HL-60 (cell line): Measurements from ENCODE around the gene C16orf95.

Experiments
- POLR2AphosphoS5 ChIP-seq: IDR thresholded peaks from 2 replicates; pipeline ENCODE4 v1.6.1; 2012; ENCODE audit warnings: low read depth
- TF ChIP-seq, protein P1 (sequence below): IDR thresholded peaks from one replicate; pipeline ENCODE4 v1.5.1; 2011; ENCODE audit warnings: low read length, control low read depth, inconsistent platforms; ENCODE audit not compliant: insufficient read depth
- TF ChIP-seq, protein P2 (sequence below): IDR thresholded peaks from 2 replicates; pipeline ENCODE4 v1.6.1; 2012; ENCODE audit warnings: low read depth; ENCODE audit not compliant: insufficient replicate concordance

DNA sequence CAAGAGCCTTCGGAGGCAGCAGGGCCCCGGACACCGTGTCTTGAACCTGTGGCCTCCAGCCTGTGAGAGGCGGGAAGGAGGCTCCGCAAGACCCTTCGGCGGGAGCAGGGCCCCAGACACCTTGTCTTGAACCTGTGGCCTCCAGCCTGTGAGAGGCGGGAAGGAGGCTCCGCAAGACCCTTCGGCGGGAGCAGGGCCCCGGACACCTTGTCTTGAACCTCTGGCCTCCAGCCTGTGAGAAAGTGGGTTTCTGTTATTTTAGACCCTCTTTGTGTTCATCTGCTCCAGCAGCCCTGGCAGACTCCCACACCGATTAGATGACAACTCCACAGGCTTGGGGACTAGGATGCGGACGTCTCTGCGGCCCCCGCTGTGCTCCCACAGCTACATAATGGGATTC, 36.4 kb upstream of the C16orf95 start:
- TF ChIP-seq, protein P1, sequence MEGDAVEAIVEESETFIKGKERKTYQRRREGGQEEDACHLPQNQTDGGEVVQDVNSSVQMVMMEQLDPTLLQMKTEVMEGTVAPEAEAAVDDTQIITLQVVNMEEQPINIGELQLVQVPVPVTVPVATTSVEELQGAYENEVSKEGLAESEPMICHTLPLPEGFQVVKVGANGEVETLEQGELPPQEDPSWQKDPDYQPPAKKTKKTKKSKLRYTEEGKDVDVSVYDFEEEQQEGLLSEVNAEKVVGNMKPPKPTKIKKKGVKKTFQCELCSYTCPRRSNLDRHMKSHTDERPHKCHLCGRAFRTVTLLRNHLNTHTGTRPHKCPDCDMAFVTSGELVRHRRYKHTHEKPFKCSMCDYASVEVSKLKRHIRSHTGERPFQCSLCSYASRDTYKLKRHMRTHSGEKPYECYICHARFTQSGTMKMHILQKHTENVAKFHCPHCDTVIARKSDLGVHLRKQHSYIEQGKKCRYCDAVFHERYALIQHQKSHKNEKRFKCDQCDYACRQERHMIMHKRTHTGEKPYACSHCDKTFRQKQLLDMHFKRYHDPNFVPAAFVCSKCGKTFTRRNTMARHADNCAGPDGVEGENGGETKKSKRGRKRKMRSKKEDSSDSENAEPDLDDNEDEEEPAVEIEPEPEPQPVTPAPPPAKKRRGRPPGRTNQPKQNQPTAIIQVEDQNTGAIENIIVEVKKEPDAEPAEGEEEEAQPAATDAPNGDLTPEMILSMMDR = no peak
- no peak for TF ChIP-seq POLR2AphosphoS5
- TF ChIP-seq, protein P2, sequence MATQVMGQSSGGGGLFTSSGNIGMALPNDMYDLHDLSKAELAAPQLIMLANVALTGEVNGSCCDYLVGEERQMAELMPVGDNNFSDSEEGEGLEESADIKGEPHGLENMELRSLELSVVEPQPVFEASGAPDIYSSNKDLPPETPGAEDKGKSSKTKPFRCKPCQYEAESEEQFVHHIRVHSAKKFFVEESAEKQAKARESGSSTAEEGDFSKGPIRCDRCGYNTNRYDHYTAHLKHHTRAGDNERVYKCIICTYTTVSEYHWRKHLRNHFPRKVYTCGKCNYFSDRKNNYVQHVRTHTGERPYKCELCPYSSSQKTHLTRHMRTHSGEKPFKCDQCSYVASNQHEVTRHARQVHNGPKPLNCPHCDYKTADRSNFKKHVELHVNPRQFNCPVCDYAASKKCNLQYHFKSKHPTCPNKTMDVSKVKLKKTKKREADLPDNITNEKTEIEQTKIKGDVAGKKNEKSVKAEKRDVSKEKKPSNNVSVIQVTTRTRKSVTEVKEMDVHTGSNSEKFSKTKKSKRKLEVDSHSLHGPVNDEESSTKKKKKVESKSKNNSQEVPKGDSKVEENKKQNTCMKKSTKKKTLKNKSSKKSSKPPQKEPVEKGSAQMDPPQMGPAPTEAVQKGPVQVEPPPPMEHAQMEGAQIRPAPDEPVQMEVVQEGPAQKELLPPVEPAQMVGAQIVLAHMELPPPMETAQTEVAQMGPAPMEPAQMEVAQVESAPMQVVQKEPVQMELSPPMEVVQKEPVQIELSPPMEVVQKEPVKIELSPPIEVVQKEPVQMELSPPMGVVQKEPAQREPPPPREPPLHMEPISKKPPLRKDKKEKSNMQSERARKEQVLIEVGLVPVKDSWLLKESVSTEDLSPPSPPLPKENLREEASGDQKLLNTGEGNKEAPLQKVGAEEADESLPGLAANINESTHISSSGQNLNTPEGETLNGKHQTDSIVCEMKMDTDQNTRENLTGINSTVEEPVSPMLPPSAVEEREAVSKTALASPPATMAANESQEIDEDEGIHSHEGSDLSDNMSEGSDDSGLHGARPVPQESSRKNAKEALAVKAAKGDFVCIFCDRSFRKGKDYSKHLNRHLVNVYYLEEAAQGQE = no peak
